IPS-NIHi7 (cell line): Measurements from ENCODE around the gene DIPK2A.

Experiments used
- DNase-seq: peaks from one replicate; pipeline ENCODE4 v3.0.0; 2012; ENCODE audit warnings: mixed read lengths; ENCODE audit errors: extremely low spot score

Gene DIPK2A

GRCh38 chr3:143971359-143972154 lies at the start of gene DIPK2A:
TSS of gene DIPK2A (plus strand) at chr3:143971823. CDS start at chr3:143972333, 510 bp downstream.
- DNase-seq = peak; percentile 89

GRCh38 chr3:143924522-143925285 lies 46.9 kb upstream of the DIPK2A start:
- no peak for DNase-seq

GRCh38 chr3:143928056-143928455 lies 43.6 kb upstream of the DIPK2A start:
- DNase-seq = no peak

- no peak for DNase-seq
These were observed 42.9 kb upstream of the DIPK2A start for GRCh38 chr3:143928541-143929255.

- no peak for DNase-seq
These were observed 36.8 kb upstream of the DIPK2A start for GRCh38 chr3:143934791-143935190.

- no peak for DNase-seq
These were observed 35.9 kb upstream of the DIPK2A start for GRCh38 chr3:143935678-143936077.

- DNase-seq = no peak
These were observed 20.8 kb upstream of the DIPK2A start for GRCh38 chr3:143950810-143951209.

- DNase-seq = peak; percentile 37
These were observed 20.2 kb upstream of the DIPK2A start for GRCh38 chr3:143951351-143951971.

GRCh38 chr3:143952569-143953072 lies 19.0 kb upstream of the DIPK2A start:
- DNase-seq = no peak

- no peak for DNase-seq
These were observed 16.5 kb upstream of the DIPK2A start for GRCh38 chr3:143955113-143955512.

GRCh38 chr3:143956838-143957237 lies 14.8 kb upstream of the DIPK2A start:
- DNase-seq = no peak

GRCh38 chr3:143957453-143957852 lies 14.2 kb upstream of the DIPK2A start:
- no peak for DNase-seq

GRCh38 chr3:143958966-143959365 lies 12.7 kb upstream of the DIPK2A start:
- DNase-seq = no peak

- DNase-seq = no peak
These were observed 10.3 kb upstream of the DIPK2A start for GRCh38 chr3:143961342-143961741.

- no peak for DNase-seq
These were observed 7.7 kb upstream of the DIPK2A start for GRCh38 chr3:143963946-143964345.

GRCh38 chr3:143970773-143971358 lies 757 bp upstream of the DIPK2A start:
- DNase-seq = peak; percentile 47

- DNase-seq = peak; percentile 35
These were observed 507 bp downstream of the DIPK2A start for GRCh38 chr3:143972155-143972504.

- peak; percentile 46 for DNase-seq
These were observed 1.1 kb downstream of the DIPK2A start for GRCh38 chr3:143972505-143973258.

GRCh38 chr3:143973259-143974021 lies 1.8 kb downstream of the DIPK2A start:
- DNase-seq = no peak
